Right hindlimb (tissue), 1 donor: ENCODE measurements around the gene NRXN3.

Experiments
- DNase-seq: peaks from one replicate; pipeline ENCODE4 v3.0.0-alpha.2; 2018

NRXN3 gene

DNA sequence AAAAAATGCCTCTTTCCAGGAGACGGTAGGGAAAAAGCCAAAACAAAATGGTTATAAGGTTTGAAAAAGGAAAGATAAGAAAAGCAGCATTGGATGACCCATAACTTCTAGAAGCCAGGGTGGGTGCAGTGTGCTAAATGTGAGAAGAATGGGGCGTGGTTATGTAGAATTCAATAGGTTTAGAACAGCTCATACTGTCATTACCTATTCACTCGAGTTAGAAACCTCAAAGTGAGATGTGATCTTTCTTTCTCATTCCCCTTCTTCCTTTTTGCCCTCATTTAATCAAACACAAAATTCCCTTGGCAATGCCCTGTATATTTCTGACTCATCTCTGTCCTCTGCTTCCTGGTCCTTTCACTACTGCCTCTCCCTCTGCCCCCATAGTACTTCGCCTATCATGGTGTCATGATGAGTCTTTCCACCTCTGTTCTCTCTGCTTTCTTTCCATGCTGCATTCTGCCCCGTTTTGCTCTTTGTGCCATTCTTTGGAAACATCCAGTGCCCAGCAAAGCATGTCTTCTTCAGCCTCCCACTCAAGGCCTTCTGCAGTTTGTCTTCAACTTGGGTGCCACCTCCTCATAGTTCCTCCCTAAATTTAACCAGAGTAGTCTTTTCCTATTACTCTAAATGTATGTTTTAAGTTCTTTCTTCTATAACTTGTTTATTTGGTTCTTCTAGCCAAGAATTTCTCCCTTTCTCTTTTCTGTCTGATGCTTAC lies 496.3 kb downstream of the NRXN3 start:
- DNase-seq: no peak

DNA sequence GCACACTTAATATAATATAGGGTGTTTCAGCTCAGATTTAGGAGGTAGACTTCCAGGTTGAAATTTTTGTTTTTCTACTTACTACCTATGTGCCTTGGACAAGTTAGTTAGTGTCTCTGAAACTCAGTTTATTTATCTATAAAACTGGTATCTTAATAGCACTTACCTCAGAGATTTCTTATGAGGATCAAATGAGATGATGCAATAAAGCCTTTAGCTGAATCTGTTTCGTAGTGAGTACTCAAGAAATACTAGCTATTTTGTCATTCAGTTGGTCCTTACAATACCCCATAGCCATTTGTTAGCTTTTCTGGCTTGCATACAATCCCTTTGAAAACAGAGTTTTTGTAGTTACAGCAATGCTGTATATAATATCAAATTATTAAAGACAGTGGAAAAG lies 497.0 kb downstream of the NRXN3 start:
- no peak for DNase-seq

DNA sequence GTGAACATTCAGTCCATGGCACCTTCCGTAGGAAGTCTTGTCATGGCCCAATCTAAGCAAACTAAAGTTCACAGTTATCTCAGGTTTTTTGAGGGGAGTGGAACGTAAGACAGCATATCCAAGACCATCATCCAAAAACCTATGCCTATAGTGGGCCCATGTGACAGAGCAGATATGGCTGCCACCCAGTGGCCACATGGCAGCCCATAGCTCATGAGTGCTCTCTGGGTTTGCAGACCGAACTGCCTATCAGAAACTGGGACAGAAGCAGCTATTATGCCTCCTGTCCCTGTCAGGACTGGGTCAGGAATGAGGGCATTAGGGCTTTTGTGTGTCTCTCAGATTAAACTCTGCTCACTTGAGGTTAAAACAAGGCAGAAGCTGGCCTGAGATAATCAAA lies 503.7 kb downstream of the NRXN3 start:
- DNase-seq: no peak

DNA sequence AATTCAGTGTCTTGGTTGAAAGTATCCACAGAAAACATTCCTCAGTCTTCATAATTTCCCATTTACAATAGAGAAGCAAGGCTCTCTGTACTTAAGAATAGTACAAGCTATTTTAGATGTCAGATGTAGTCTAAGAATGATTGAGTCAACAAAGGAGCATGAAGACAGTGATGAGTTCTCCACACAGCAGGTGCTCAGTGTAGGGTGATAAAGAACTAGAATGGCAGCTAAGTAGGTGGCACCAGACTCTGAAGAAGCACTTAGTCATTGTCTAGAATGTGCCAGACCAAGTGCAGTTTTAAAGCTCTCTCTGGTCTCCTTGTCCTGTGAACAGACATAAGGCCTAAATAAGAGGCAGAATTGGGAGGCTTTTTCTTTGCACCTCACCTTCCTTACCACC lies 504.6 kb downstream of the NRXN3 start:
- DNase-seq: no peak

DNA sequence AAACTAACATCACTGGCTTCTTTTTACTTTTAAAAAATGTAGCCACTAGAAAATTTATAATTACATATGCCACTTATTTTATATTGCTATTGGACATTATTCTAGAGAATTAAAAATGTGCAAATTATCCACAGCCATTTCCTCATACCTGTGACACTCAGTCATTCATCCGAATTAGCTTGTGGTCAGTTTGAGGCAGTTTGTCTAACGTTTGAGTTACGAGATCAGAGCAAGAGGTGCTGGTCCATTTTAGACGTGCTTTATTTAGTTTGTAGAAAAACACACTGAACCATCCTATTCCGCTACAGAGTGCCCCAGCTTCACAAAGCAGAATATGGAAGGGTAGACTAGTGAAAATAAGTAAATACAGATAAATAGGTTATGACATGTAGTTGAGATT lies 513.0 kb downstream of the NRXN3 start:
- DNase-seq: no peak

DNA sequence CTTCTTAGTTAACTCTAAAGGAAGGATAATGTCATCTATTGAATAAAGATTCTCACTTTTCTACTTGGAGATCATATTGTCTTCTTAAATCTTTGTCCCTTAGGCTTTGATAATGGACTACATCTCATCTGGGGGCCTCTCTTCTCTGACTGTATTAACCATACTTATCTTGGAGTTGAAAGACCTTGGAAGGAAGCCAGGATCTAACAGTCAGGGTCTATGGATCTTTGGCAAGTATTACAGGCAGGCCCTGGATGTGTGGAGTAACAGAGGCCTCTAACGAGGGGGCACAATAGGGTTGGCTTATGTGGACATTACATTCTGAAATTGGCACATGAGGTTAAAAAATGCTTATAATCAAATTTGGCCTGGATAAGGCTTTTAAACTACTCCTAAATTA lies 513.8 kb downstream of the NRXN3 start:
- no peak for DNase-seq

DNA sequence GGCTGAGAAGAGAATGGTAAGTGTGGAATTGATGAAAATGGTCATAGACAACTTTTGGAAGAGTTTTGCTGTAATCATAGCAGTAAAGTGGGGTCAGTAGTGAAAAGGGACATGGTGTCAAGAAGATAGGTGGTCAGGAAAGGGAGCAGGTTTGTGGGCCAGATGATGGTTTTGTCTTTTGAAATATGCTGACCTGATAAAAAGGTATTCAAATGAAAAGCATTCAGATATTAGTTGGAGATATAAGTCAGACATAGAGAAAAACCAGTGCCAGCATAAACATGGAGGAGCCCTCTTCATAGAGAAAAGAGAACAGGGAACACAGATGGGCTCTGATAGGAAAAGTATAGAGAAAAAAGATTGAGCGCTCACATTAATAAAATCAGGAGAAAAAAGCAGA lies 518.3 kb downstream of the NRXN3 start:
- DNase-seq: no peak

DNA sequence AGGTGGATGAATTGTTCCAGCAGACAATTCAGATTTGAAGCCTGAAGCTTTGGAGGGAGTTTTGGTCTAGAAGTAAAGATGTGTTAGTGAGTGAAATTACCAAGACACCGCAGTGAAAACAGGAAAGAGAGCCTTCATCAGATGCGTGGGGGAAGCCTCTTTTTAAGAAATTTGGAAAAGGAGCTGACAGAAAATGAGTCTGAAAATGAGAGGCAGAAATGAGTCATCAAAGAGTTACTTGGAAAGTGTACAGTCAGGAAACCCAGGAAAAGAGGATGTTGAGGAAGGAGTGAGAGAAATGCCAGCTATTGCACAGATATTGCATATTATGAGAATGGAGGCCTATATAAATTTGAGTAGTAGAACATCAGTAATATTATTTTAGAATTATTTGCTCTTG lies 520.7 kb downstream of the NRXN3 start:
- DNase-seq: no peak

DNA sequence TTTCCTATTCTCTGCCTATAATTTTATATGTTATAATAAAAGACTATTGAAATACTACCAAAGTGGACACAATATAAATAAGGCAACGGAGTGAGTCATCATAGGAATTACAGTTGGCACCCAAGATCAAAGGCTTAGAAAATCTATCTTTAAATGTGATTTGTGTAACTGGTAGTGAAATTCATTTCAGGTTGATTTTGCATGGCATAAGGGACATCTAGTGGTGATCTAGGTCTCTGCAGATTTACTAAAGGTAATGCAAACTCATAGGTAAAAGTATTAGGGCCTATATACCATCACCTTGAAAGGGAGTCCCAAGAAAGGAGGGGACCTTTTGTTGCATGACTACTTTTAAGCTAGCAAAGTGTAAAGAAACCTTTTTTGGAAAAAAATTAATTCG lies 527.2 kb downstream of the NRXN3 start:
- no peak for DNase-seq

DNA sequence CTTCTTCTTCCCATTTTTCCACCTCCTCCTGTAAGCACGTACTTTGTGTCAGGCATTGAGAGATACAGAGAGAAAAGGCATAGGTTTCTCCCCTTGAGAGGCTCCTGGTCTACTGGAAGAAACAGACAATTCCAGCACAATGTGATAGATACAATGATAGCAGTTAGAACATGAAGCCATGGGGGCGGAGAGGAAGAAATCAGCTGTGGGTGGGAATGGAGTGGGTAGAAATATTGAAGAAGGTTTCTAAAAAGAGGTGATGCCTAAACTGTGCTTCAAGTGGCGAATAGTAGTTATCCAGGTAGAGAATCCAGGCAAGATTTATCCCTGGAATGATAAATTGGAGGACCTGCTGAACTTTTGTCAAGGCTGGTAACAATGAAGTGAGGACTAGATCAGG lies 528.8 kb downstream of the NRXN3 start:
- DNase-seq: no peak

DNA sequence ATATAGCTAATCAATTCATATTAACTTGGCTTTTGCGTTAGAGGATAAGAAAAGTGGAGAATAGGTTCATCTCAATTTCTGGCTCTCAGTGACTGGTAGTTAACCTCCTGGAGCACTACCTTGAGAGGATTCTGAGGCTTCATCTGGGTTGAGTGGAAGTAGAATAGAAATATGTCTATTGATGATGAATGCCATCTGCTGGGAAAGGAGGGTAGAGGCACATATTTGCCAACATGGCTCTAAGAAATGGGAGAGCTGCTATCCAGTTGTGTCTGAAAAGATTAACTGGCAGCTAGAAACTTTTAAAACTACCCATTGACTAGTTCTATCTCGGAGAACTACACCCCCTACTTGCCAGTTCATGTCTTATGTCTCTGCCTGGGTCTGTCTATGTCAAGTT lies 530.1 kb downstream of the NRXN3 start:
- DNase-seq: no peak

DNA sequence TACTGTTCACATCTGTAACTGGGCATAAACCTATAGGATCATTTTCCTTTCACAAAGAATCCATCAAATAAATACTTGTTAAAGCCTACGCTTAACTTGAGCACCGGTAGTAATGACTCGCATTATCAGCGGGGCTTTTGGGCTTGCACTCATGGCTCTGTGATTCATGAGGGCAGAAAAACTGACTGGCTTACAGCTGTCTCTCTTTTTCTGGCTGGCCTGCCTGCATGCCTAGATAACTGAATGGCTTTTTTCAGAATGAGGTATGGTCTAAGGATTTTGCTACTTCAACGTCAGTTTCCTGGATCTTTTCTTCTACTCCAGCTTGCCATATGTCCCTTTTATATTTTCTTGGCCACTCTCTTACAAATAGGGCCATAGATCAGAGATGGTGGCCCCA lies 531.1 kb downstream of the NRXN3 start:
- no peak for DNase-seq

DNA sequence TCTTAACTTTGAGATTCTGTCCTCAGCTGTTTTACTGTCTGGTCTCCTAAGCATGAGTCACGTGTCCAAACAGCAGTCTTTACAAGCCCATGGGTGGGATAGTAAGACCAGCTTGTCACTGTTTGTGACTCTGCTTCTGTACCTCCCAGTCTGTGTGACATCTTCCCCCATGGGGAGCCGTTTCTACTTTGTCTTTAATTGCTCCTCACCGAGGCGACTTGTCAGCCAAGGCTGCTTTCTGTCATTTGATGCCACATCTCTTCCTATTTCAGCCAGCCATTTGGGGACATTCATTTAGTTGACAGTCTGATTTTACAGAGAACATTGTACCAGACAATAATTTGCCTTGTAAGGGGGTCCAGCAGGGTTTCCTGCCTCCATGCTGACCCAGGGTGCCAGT lies 534.8 kb downstream of the NRXN3 start:
- DNase-seq: no peak

DNA sequence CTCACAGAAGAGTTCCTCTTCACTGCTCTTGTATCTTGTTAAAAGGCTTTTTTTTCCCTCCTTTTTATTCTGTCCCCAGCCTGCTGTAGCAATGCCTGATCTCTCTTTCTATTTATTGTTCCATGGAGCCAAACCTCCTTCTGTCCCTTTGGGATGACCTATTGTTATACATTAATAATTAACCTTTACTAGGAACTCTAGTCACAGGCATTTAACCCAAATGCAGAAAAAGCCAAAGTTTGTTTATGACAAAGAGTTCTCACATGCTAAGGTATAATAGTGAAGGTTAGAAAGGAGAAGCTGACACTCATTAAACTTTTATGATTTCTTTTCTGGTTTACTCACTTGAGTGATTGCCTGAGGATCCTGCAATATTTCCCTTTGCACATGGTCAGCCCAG lies 535.8 kb downstream of the NRXN3 start:
- no peak for DNase-seq

DNA sequence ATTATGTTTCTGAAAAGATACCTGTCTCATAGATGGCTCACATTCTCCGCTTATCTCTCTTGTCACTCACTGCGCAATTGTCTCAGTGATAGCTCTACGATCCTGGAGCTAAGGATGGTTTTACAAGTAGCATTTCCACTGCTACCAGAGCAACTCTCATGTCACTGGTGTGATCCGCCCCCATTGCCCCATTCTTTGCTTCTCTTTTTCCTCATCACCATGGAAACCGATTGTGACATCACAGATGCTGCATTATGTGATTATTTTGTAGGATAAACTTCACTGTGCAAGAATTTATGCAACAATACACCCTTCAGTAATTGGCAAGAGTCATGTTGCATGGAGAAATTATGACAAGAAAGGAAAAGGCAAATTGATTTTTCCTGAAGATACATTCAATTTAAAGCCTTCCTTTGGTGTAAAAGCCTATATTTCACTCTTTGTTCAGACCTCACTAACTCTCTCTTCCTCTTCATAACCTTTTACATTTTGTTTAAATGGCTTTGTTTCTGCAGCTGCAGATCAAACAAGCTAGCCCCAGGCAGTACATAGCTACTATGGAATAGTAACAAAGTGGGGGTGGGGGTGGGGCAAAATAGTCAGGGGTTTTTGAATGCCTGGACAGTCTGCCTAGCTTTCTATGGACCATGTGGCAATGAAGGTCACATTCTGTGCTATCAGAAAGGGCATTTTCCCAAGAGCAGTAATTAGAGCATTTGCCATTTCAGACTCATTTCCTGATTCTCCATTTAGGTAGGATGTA lies 539.8 kb downstream of the NRXN3 start:
- no peak for DNase-seq

DNA sequence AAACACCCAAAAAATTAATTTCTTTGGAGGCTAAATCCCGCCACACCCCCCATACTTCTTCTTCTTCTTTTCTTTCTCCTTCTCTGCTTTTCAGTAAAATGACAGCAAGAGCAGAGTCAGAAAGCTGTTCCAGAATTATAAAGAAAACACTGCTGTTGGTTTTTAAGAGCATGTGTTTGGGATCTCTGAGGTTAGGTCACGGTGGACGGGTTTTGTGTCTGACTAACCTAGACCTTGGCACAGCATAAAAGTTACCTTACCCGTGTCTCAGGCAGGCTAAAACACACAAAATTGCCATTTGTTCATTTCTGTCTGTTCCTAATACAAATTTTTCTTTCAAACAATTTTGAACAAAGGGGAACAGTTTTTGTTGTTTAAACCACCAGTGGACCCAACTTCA lies 540.8 kb downstream of the NRXN3 start:
- DNase-seq: no peak

DNA sequence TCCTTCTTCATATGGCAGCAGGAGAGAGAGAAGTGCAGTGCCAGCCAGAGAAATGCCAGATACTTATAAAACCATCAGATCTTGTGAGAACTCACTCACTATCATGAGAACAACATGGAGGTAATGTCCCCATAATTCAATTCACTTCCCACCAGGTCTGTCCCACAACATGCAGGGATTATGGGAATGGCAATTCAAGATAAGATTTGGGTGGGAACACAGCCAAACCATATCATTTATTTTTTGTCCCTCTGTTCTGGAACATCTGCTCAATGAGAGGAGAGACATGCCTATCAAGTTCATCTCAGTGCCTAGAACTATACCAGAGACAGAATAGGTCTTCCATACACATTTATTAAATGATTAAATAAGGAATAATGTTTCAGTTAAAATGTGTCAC lies 543.5 kb downstream of the NRXN3 start:
- no peak for DNase-seq

DNA sequence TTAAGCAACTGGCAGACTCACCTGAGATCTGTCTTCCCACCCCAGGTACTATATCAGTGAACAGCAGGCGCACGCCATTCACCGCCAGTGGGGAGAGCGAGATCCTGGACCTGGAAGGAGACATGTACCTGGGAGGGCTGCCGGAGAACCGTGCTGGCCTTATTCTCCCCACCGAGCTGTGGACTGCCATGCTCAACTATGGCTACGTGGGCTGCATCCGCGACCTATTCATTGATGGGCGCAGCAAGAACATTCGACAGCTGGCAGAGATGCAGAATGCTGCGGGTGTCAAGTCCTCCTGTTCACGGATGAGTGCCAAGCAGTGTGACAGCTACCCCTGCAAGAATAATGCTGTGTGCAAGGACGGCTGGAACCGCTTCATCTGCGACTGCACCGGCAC lies 544.5 kb downstream of the NRXN3 start:
- DNase-seq: no peak

DNA sequence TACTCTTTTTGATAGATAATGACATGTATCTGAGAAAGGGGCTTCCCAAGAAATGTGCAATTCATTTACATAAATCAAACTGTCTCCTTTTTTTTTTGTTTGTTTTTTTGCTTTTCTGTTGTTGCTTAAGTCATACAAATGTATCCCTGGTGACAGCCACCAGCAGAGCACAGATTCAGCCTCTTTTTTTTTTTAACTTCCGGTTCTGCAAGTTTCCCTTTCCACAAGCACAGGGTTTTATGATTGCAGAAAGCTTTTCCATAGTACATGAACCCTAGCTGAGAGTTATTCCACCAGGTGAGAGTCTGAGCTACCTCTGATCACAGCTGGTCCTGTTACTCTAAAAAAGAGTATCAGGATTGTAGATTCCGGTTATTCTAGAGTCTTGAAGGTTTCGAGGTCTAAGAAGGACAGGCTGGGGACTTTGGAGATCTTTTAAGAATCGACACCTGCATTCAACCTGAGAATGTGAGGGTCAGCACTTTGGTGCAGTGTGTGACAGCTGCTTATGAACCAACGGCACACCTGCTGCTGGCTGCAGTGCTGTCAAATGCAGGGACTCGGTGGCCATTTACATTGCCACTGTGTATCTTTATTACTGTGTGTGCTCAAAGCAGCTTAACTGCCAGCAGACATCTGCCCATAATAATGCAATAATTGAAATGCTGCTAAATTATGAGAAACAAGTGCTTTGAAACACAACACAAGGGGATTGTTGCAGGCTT lies 551.7 kb downstream of the NRXN3 start:
- no peak for DNase-seq

DNA sequence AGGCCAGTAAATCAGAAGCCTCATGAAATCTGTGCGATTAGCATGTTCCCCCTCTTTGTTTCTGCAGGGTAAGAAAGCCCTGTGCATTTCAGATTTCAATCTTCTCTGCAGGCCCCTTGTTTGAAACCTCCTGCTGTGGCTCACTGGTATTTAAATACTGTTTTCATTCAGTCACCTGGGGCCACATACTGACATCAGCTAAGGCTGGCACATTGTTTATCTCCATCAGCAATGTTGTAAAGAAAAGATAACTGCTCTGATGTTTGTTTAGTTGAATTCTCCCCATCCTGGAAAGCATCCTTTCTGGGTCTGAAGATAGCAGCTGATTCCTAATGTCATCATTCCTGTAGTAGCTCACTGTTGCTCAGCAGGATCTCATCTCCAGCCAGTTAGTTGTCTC lies 554.9 kb downstream of the NRXN3 start:
- DNase-seq: no peak

DNA sequence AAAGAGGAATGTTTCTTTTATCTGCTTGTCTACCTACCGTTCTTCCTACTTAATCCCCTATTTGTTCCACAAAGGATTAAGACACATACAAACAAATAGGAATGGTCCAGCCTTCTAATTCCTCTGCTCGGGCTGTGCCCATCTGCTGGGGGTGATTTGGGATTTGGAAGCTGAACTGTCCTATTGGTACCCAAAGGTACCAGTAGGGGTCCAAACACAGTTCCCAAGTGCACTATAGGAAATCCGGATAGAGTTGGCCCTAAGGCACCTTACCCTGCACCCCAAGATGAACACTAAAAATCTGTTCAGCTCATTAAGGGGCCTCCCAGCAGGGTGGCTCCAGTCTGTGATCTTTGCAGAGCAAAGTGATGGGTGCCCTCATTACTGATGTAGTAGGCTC lies 566.9 kb downstream of the NRXN3 start:
- DNase-seq: no peak

DNA sequence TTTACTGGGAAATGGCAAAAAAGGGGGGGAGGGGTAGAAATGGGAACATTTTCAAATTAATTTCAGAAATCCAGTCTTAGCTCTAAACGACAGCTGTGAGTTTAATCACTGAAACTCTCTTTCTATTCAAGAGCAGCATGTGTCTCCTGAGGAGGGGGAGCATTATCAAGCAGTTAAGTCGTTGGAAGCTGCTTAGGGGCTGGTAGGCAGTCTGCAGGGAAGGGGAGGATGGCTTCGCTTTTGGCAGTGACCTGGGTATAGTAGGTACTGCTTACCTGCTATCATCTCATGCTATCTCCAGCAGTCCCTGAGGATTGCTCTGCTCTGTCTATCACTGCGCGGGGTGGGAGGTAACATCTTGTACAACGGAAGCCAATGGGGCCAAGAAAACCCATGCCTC lies 567.4 kb downstream of the NRXN3 start:
- no peak for DNase-seq

DNA sequence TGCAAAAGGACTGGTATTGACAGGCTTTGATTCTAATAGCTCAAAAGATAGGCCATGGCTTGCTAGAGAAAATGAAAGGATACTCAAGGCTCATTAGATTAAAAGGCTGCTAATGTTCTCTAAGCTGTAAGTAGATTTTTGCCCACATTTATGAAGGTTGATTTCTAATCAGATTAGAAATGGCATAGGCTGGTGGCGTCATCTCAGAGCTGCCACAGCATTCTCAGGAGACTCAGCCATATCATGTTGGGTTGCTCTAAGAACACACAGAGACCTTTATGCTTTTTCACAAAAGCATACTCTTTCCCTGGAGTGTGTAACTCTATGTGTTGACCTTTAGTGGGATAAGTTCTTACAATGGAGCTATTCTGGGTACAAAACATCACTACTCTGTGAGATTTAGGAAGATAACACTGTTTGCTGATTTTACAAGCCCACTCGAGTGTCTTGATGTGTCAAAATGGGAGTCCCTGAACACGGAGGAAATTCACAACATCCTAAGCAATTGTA lies 576.0 kb downstream of the NRXN3 start:
- no peak for DNase-seq

DNA sequence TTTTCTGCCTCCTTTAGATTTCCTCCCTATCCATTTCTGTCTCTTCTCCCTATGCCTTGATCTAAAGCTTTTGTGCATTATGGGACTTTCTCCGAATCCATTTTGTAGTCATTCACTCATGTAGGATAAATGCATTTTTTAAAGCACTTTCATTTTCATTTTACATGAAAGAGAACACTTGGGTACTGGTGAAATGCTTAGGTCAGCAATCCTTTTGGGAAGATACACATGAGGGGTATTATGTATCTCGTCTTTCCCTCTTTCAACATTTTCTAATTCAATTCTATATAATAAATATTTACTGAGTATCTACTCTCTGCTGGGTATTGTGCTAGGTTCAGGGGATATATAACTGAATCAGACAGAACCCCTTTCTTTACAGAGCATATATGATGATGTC lies 577.6 kb downstream of the NRXN3 start:
- no peak for DNase-seq
